Ovary (tissue), 3 donors: ENCODE data around the gene STAB1.

Experiments used
- EP300 ChIP-seq: sonication (generic); formaldehyde crosslinking; IDR thresholded peaks from one replicate; pipeline ENCODE4 v1.6.1; 2017; ENCODE audit warnings: antibody characterized with exemption
- TF ChIP-seq, protein P1 (sequence below), 3 donors: fragments of 450-650 bp in 2 of 3; fragments of 200-600 bp in 1 of 3; IDR thresholded peaks; one replicate each; pipeline versions ENCODE4 v1.5.1 to v1.8.0; 2016 to 2022; ENCODE audit warnings: antibody characterized with exemption in 3 of 3, mild to moderate bottlenecking in 1 of 3
- donor health status: DM: no; HTN: no; CAD: no.

DNA sequence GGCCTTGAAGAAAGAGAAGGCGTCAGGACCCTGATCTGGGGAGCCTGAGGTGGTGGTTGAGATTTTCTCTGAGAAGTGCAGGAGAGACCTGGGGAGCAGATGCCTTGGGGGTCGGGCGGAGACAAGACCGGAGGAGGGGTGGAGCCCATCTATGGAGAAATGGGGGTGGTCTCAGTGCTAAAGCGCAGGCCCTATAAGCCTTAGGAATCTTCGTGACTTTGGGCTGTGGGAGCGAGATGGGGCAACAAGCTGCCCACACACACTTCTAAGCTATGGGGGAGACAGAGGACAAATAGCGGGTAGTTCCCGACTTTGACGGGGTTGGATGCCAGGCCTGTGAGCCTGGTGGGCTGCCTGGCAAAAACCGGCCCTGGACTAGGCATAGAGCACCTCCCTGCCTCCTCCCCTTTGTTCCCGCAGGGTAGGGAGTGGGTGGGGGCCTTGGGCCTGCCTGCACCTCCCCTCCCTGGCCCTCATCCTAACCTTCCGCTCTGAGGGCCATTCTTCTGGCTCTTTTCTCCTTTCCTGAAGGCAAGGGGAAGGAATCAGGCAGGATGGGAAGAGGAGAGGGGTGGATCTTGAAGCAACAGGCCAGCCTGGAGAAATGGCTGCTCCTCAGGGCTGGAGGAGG, 38.9 kb upstream of the STAB1 start:
- TF ChIP-seq, protein P1, sequence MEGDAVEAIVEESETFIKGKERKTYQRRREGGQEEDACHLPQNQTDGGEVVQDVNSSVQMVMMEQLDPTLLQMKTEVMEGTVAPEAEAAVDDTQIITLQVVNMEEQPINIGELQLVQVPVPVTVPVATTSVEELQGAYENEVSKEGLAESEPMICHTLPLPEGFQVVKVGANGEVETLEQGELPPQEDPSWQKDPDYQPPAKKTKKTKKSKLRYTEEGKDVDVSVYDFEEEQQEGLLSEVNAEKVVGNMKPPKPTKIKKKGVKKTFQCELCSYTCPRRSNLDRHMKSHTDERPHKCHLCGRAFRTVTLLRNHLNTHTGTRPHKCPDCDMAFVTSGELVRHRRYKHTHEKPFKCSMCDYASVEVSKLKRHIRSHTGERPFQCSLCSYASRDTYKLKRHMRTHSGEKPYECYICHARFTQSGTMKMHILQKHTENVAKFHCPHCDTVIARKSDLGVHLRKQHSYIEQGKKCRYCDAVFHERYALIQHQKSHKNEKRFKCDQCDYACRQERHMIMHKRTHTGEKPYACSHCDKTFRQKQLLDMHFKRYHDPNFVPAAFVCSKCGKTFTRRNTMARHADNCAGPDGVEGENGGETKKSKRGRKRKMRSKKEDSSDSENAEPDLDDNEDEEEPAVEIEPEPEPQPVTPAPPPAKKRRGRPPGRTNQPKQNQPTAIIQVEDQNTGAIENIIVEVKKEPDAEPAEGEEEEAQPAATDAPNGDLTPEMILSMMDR (IDR thresholded peaks at IDR 0.05): no peak
- no peak for TF ChIP-seq EP300
